Thoracic aorta (tissue), 2 donors: ENCODE measurements around the gene GPC3. TPM values are rescaled to one million over a fixed set of nuclear protein-coding genes. Genes with fewer than 3 reads are reported as not detected.

Experiments used
- ATAC-seq: fragments of 150-250 bp; one replicate; pipeline ENCODE4 v1.8.0; 2017; ENCODE audit warnings: low read depth; ENCODE audit not compliant: insufficient number of reproducible peaks, low FRiP score
- DNase-seq: peaks from one replicate; pipeline ENCODE4 v3.0.0-alpha.2; 2020; ENCODE audit warnings: low spot score
- H3K27ac ChIP-seq, 2 donors: fragments of 200-600 bp; sonication (generic); 1 replicate in 1 of 2; 2 replicates in 1 of 2; pipeline ENCODE4 v1.5.1; 2016; ENCODE audit warnings: mild to moderate bottlenecking in 2 of 2, moderate library complexity in 2 of 2
- H3K27me3 ChIP-seq: fragments of 200-600 bp; sonication (generic); replicated peaks from 2 replicates; pipeline ENCODE4 v1.6.0; 2016; ENCODE audit warnings: mild to moderate bottlenecking; ENCODE audit not compliant: insufficient read depth
- H3K36me3 ChIP-seq: fragments of 200-600 bp; sonication (generic); one replicate; pipeline ENCODE4 v1.5.1; 2016
- H3K4me1 ChIP-seq, 2 donors: fragments of 200-600 bp; sonication (generic); 1 replicate in 1 of 2; 2 replicates in 1 of 2; pipeline versions ENCODE4 v1.5.1 to v1.6.0; 2016; ENCODE audit warnings: low read depth in 2 of 2, mild to moderate bottlenecking in 1 of 2; ENCODE audit not compliant: control insufficient read depth in 1 of 2
- H3K4me3 ChIP-seq: fragments of 200-600 bp; sonication (generic); 2 replicates; pipeline ENCODE4 v1.5.1; 2016; ENCODE audit warnings: mild to moderate bottlenecking
- H3K9me3 ChIP-seq: fragments of 200-600 bp; sonication (generic); 2 replicates; pipeline ENCODE4 v1.5.1; 2016
- CTCF ChIP-seq: fragments of 200-600 bp; sonication (generic); IDR thresholded peaks from one replicate; pipeline ENCODE4 v1.5.1; 2019; ENCODE audit warnings: antibody characterized with exemption
- total RNA-seq, 2 donors: library from RNA; depleted of rRNA; stranded (reverse); fragments of >200 nt; gene quantifications; one replicate each; pipeline versions ENCODE4 v1.1.0 to v1.2.3, GENCODE V29; 2016

GPC3 gene
- total RNA-seq, 2 donors from 2014 or later: 2.6 to 5.6 TPM

DNA sequence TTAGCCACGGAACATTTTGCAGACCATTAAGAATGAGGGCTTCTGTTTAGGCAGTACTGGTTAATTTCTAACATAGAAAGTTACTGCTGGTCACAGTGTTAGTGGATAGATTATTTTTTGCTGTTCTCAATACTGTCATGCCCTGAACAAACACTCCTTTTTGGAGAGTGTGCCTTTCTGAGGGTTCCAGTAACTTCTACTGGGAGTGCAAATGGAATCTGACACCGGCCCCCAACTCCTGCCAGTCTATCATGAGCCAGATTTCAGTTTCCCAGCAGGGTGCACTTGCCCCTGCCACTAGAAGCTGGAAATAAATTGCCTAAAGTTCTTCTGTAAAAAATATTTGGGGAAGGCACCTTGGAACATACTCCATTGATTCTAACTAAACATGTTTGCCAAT lies 345.7 kb downstream of the GPC3 start:
- TF ChIP-seq CTCF: no peak
- Histone ChIP-seq H3K27me3 (no peaks in the 10 kb centered on the region), H3K4me3 (no peak overlapping the region), H3K36me3 (no peaks in the 10 kb centered on the region), H3K9me3 (no peaks in the 10 kb centered on the region), H3K4me1 (peaks cover 0 to 7% of the 10 kb centered on the region in 2 donors), H3K27ac (no peak overlapping the region)
- DNase-seq: no peak
- no peak for ATAC-seq

DNA sequence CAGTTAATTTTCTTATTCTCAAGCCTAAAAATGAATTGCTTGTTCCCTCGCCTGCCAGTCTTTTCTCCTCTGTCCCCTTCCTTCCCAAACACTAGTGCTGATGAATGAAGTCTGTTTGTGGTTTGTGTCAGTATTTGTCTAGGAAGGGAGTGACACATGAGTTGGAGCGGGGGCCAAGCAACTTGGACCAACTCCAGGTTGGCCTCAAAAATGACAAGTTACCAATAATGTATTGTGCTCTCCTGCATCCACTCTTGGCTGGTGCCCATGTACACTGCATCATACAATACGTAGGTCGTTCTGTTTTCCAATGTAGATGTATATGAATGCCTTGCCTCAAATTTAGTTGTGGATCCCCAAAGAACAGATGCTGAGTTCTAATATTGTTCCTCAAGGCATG lies 347.1 kb downstream of the GPC3 start:
- DNase-seq: no peak
- no peak for ATAC-seq
- no peak for TF ChIP-seq CTCF
- no peaks in the 10 kb centered on the region for H3K9me3 ChIP-seq
- H3K27me3 ChIP-seq: no peaks in the 10 kb centered on the region
- H3K4me1 ChIP-seq: peaks cover 0 to 7% of the 10 kb centered on the region in 2 donors
- no peaks in the 10 kb centered on the region for H3K36me3 ChIP-seq
- H3K4me3 ChIP-seq: no peak overlapping the region
- H3K27ac ChIP-seq: no peak overlapping the region

DNA sequence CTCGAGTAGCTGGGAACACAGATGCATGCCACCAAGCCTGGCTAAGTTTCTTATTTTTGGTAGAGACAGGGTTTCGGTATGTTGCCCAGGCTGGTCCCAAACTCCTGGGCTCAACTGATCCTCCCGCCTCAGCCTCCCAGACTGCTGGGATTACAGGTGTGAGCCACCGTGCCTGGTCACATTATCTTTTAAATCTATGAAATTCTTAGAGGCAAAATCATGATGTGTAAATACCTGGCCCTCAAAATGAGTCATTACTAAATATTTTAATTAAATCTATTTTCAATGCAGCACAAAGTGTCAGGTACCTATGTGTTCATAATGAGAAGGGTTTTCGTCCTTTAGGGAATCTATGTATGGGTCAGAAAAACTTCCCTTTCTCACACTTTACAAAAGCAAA lies 347.6 kb downstream of the GPC3 start:
- ATAC-seq: no peak
- TF ChIP-seq CTCF: no peak

DNA sequence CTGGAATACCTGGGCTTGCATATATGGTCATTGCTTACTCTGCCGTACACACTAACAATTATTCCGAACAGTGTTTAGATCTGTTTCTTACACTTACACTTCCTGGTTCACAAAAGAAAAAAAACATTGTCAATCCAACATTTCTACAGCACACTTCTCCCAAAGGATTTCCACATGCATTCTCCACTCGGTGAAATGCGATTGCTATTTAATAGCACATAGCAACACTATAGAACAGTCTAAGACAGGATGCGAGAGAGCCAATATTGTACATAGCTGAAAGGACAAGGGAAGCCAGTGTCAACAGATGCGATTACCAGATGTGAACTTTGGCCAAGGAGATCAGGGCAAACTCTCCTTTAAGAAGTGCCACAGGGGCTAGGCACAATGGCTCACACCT lies 349.4 kb downstream of the GPC3 start:
- no peak for ATAC-seq
- no peak for DNase-seq
- no peak for TF ChIP-seq CTCF
- no peaks in the 10 kb centered on the region for H3K36me3 ChIP-seq
- no peak overlapping the region for H3K27ac ChIP-seq
- no peaks in the 10 kb centered on the region for H3K27me3 ChIP-seq
- no peak overlapping the region for H3K4me3 ChIP-seq
- no peaks in the 10 kb centered on the region for H3K9me3 ChIP-seq
- H3K4me1 ChIP-seq: peaks cover 0 to 7% of the 10 kb centered on the region in 2 donors

More for the DNA sequence above, 347.6 kb downstream of the GPC3 start:
- H3K9me3 ChIP-seq: no peaks in the 10 kb centered on the region
- H3K27ac ChIP-seq: no peak overlapping the region
- H3K4me3 ChIP-seq: no peak overlapping the region
- H3K4me1 ChIP-seq: peaks cover 0 to 7% of the 10 kb centered on the region in 2 donors
- no peaks in the 10 kb centered on the region for H3K36me3 ChIP-seq
- DNase-seq: no peak
- no peaks in the 10 kb centered on the region for H3K27me3 ChIP-seq

GRCh38 chrX:133634416-133634815 lies 351.0 kb downstream of the GPC3 start:
- Histone ChIP-seq H3K4me3 (no peak overlapping the region), H3K4me1 (no peaks in the 10 kb centered on the region), H3K27me3 (no peaks in the 10 kb centered on the region), H3K9me3 (no peaks in the 10 kb centered on the region), H3K36me3 (no peaks in the 10 kb centered on the region), H3K27ac (no peak overlapping the region)
- DNase-seq (no peak), ATAC-seq (no peak)
- TF ChIP-seq CTCF: no peak
